GM06990 (cell line): Measurements from ENCODE around the gene TCTN1.
"Not testable (repeated sequence)": the region's sequence is repeated elsewhere in the genome, so short reads cannot be mapped to it uniquely, and the experiment has no call there.

Source experiments
- DNase-seq: peaks from one replicate; pipeline ENCODE4 v3.0.0-alpha.2; 2011; ENCODE audit not compliant: insufficient read length; ENCODE audit errors: extremely low read depth
- H3K27me3 ChIP-seq: replicated peaks from 2 replicates; pipeline ENCODE4 v1.6.0; 2011; ENCODE audit warnings: low read length; ENCODE audit not compliant: control insufficient read depth, insufficient read depth
- H3K36me3 ChIP-seq: 2 replicates; pipeline ENCODE4 v1.5.1; 2011; ENCODE audit warnings: low read length; ENCODE audit not compliant: control insufficient read depth, insufficient read depth
- H3K4me3 ChIP-seq: replicated peaks from 2 replicates; pipeline ENCODE4 v1.5.1; 2011; ENCODE audit warnings: low read depth, mild to moderate bottlenecking, control low read depth, low read length
- CTCF ChIP-seq: IDR thresholded peaks from 2 replicates; pipeline ENCODE4 v1.5.1; 2011; ENCODE audit warnings: low read length, control low read depth, mild to moderate bottlenecking, inconsistent platforms; ENCODE audit not compliant: insufficient read depth, poor library complexity, severe bottlenecking

Gene TCTN1

GRCh38 chr12:110579535-110580253, 34.2 kb upstream of the TCTN1 start:
- no peak for DNase-seq
- no peak for TF ChIP-seq CTCF
- Histone ChIP-seq H3K27me3 (no peaks in the 10 kb centered on the region), H3K36me3 (no peaks in the 10 kb centered on the region), H3K4me3 (peak overlapping the region; percentile 97)

GRCh38 chr12:110581931-110582275, 32.0 kb upstream of the TCTN1 start:
- no peak for TF ChIP-seq CTCF
- peak overlapping the region; percentile 97 for H3K4me3 ChIP-seq
- no peaks in the 10 kb centered on the region for H3K27me3 ChIP-seq
- no peak for DNase-seq
- no peaks in the 10 kb centered on the region for H3K36me3 ChIP-seq

- Histone ChIP-seq H3K4me3 (peak overlapping the region; percentile 97), H3K36me3 (no peaks in the 10 kb centered on the region), H3K27me3 (no peaks in the 10 kb centered on the region)
- TF ChIP-seq CTCF, result peak; percentile 10
- DNase-seq, result peak; percentile 86
Observed at GRCh38 chr12:110582276-110583136, 31.4 kb upstream of the TCTN1 start.

- no peaks in the 10 kb centered on the region for H3K36me3 ChIP-seq
- no peak for TF ChIP-seq CTCF
- H3K4me3 ChIP-seq, result peak within 1 kb of the TSS; percentile 97
- no peaks in the 10 kb centered on the region for H3K27me3 ChIP-seq
- DNase-seq, result peak; percentile 96
Observed at GRCh38 chr12:110583137-110584059, 30.5 kb upstream of the TCTN1 start, which contains the start of gene PPTC7. TSS of gene PPTC7 (minus strand) at chr12:110583318. CDS start at chr12:110583031, 287 bp downstream.

- no peaks in the 10 kb centered on the region for H3K36me3 ChIP-seq
- no peaks in the 10 kb centered on the region for H3K27me3 ChIP-seq
- no peak for DNase-seq
- no peak overlapping the region for H3K4me3 ChIP-seq
- TF ChIP-seq CTCF, result no peak
Observed at GRCh38 chr12:110585231-110585799, 28.6 kb upstream of the TCTN1 start.

GRCh38 chr12:110587102-110587501, 26.8 kb upstream of the TCTN1 start:
- not testable (repeated sequence) for H3K36me3 ChIP-seq, H3K4me3 ChIP-seq, DNase-seq, H3K27me3 ChIP-seq
